DOHH2 (cell line): Measurements from ENCODE around the gene ADAP2.

ENCODE experiments used
- H3F3A ChIP-seq: fragments of 200-600 bp; sonication (generic), shearing (Covaris generic); 2 replicates; pipeline ENCODE4 v1.6.0; 2016; ENCODE audit warnings: antibody characterized with exemption, mild to moderate bottlenecking; ENCODE audit not compliant: control insufficient read depth, insufficient read depth
- H3K27ac ChIP-seq: fragments of 200-600 bp; sonication (generic); 2 replicates; pipeline ENCODE4 v1.5.1; 2014; ENCODE audit warnings: low read depth, mild to moderate bottlenecking, low read length, moderate library complexity
- H3K27me3 ChIP-seq: fragments of 200-600 bp; sonication (generic); 2 replicates; pipeline ENCODE4 v1.6.1; 2014; ENCODE audit warnings: mild to moderate bottlenecking, low read length, mixed read lengths; ENCODE audit not compliant: control insufficient read depth
- H3K36me3 ChIP-seq: fragments of 200-600 bp; sonication (generic); 2 replicates; pipeline ENCODE4 v1.6.1; 2014; ENCODE audit warnings: mild to moderate bottlenecking, low read length, moderate library complexity, mixed read lengths; ENCODE audit not compliant: control insufficient read depth
- H3K4me1 ChIP-seq: fragments of 200-600 bp; sonication (generic); 2 replicates; pipeline ENCODE4 v1.6.1; 2014; ENCODE audit warnings: mild to moderate bottlenecking, low read length, mixed read lengths; ENCODE audit not compliant: control insufficient read depth
- H3K4me2 ChIP-seq: fragments of 200-600 bp; sonication (generic); 2 replicates; pipeline ENCODE4 v1.6.0; 2014; ENCODE audit warnings: mild to moderate bottlenecking, low read length, moderate library complexity
- H3K4me3 ChIP-seq: fragments of 200-600 bp; sonication (generic); 2 replicates; pipeline ENCODE4 v1.5.1; 2014; ENCODE audit warnings: mild to moderate bottlenecking, low read length, mixed read lengths
- H3K79me2 ChIP-seq: fragments of 200-600 bp; sonication (generic); 2 replicates; pipeline ENCODE4 v1.6.1; 2014; ENCODE audit warnings: mild to moderate bottlenecking, low read length, mixed read lengths; ENCODE audit not compliant: control insufficient read depth
- H3K9me2 ChIP-seq: fragments of 200-600 bp; sonication (generic); replicated peaks from 2 replicates; pipeline ENCODE4 v1.6.1; 2014; ENCODE audit warnings: mild to moderate bottlenecking, low read length, mixed read lengths; ENCODE audit not compliant: control insufficient read depth
- H3K9me3 ChIP-seq: fragments of 200-600 bp; sonication (generic); 2 replicates; pipeline ENCODE4 v1.6.1; 2014; ENCODE audit warnings: antibody characterized with exemption, low read length, mixed read lengths; ENCODE audit not compliant: control insufficient read depth, insufficient read depth
- H4K20me1 ChIP-seq: fragments of 200-600 bp; sonication (generic); 2 replicates; pipeline ENCODE4 v1.6.0; 2014; ENCODE audit warnings: low read depth, mild to moderate bottlenecking, antibody characterized with exemption, low read length, moderate library complexity; ENCODE audit not compliant: control insufficient read depth, insufficient read depth
- CTCF ChIP-seq: fragments of 200-600 bp; sonication (generic); IDR thresholded peaks from one replicate; pipeline ENCODE4 v1.5.1; 2014; ENCODE audit warnings: antibody characterized with exemption, mild to moderate bottlenecking, low read depth, low read length; ENCODE audit not compliant: poor library complexity, severe bottlenecking
- EZH2phosphoT487 ChIP-seq: fragments of 200-600 bp; sonication (generic); IDR thresholded peaks from 2 replicates; pipeline ENCODE4 v1.6.1; 2017; ENCODE audit warnings: borderline replicate concordance, mild to moderate bottlenecking, antibody characterized with exemption, low read length, moderate library complexity, mixed read lengths

Gene ADAP2

GRCh38 chr17:30981531-30982519, 60.1 kb downstream of the ADAP2 start:
- Histone ChIP-seq H4K20me1 (peaks cover 6% of the 10 kb centered on the region; the same call in 1 of the 2 replicates), H3K9me3 (no peaks in the 10 kb centered on the region), H3K4me2 (no peak overlapping the region), H3K4me3 (no peak overlapping the region), H3K36me3 (peaks cover 22% of the 10 kb centered on the region), H3K9me2 (no peaks in the 10 kb centered on the region), H3K27me3 (no peaks in the 10 kb centered on the region), H3K27ac (no peak overlapping the region), H3F3A (peaks cover 6% of the 10 kb centered on the region), H3K79me2 (peaks cover 31% of the 10 kb centered on the region), H3K4me1 (no peaks in the 10 kb centered on the region)
- TF ChIP-seq CTCF, result no peak
- TF ChIP-seq EZH2phosphoT487, result no peak

- no peak overlapping the region for H3K4me2 ChIP-seq
- no peaks in the 10 kb centered on the region for H3K27me3 ChIP-seq
- peaks cover 5% of the 10 kb centered on the region for H3F3A ChIP-seq
- TF ChIP-seq CTCF, result no peak
- TF ChIP-seq EZH2phosphoT487, result no peak
- peaks cover 27% of the 10 kb centered on the region for H3K79me2 ChIP-seq
- no peaks in the 10 kb centered on the region for H3K9me2 ChIP-seq
- peaks cover 26% of the 10 kb centered on the region for H3K36me3 ChIP-seq
- H4K20me1 ChIP-seq, result peaks cover 6% of the 10 kb centered on the region; the same call in 1 of the 2 replicates
- H3K4me1 ChIP-seq, result no peaks in the 10 kb centered on the region
- no peak overlapping the region for H3K4me3 ChIP-seq
- no peak overlapping the region for H3K27ac ChIP-seq
- H3K9me3 ChIP-seq, result no peaks in the 10 kb centered on the region
These were observed 61.1 kb downstream of the ADAP2 start for GRCh38 chr17:30982855-30983254.

- TF ChIP-seq CTCF, result no peak
- TF ChIP-seq EZH2phosphoT487, result no peak
- Histone ChIP-seq H3K4me2 (no peak overlapping the region), H3K27ac (no peak overlapping the region), H3F3A (no peaks in the 10 kb centered on the region), H4K20me1 (no peaks in the 10 kb centered on the region), H3K4me1 (no peaks in the 10 kb centered on the region), H3K9me2 (no peaks in the 10 kb centered on the region), H3K36me3 (peaks cover 44% of the 10 kb centered on the region), H3K4me3 (no peak overlapping the region), H3K9me3 (no peaks in the 10 kb centered on the region), H3K79me2 (no peaks in the 10 kb centered on the region), H3K27me3 (no peaks in the 10 kb centered on the region)
These were observed 68.7 kb downstream of the ADAP2 start for GRCh38 chr17:30990458-30990857.
